Astrocyte (in vitro differentiated cells and primary cell): ENCODE results near the gene GAS6. TPM values are rescaled to one million over a fixed set of nuclear protein-coding genes. Genes with fewer than 3 reads are reported as not detected.
A peak's percentile ranks its signal among the peaks of the same experiment; 100 is the strongest.
"Not testable (repeated sequence)": the region's sequence is repeated elsewhere in the genome, so short reads cannot be mapped to it uniquely, and the experiment has no call there.

Source experiments
- DNase-seq: peaks from one replicate; pipeline ENCODE4 v3.0.0-alpha.2; 2010; ENCODE audit warnings: low read depth
- FAIRE-seq: peaks from 2 replicates; lab custom pipeline; 2011; peaks lifted over from hg19 to GRCh38; lab: Jason Lieb, UNC
- H2AFZ ChIP-seq: 2 replicates; pipeline ENCODE4 v1.6.0; 2012; ENCODE audit warnings: low read depth, low read length, inconsistent platforms
- H3K27ac ChIP-seq: 2 replicates; pipeline ENCODE4 v1.5.1; 2011; ENCODE audit warnings: low read depth, low read length, inconsistent platforms
- H3K27me3 ChIP-seq: 2 replicates; pipeline ENCODE4 v1.6.0; 2011; ENCODE audit warnings: low read length, inconsistent platforms; ENCODE audit not compliant: insufficient read depth
- H3K36me3 ChIP-seq: 2 replicates; pipeline ENCODE4 v1.5.1; 2011; ENCODE audit warnings: low read length, inconsistent platforms; ENCODE audit not compliant: insufficient read depth
- H3K4me1 ChIP-seq: 2 replicates; pipeline ENCODE4 v1.5.1; 2011; ENCODE audit warnings: low read length, inconsistent platforms; ENCODE audit not compliant: insufficient read depth
- H3K4me2 ChIP-seq: 2 replicates; pipeline ENCODE4 v1.6.0; 2012; ENCODE audit warnings: low read length, inconsistent platforms
- H3K4me3 ChIP-seq: 2 replicates; pipeline ENCODE4 v1.5.1; 2011; ENCODE audit warnings: low read depth, mild to moderate bottlenecking, low read length, inconsistent platforms; ENCODE audit not compliant: insufficient read depth
- H3K79me2 ChIP-seq: 2 replicates; pipeline ENCODE4 v1.6.0; 2012; ENCODE audit warnings: mild to moderate bottlenecking, low read length, inconsistent platforms; ENCODE audit not compliant: insufficient read depth
- H3K9ac ChIP-seq: 2 replicates; pipeline ENCODE4 v1.6.0; 2012; ENCODE audit warnings: mild to moderate bottlenecking, low read length, inconsistent platforms
- H3K9me3 ChIP-seq: 2 replicates; pipeline ENCODE4 v1.5.1; 2012; ENCODE audit warnings: low read depth, mild to moderate bottlenecking, low read length, inconsistent platforms; ENCODE audit not compliant: insufficient read depth
- H4K20me1 ChIP-seq: 2 replicates; pipeline ENCODE4 v1.6.0; 2012; ENCODE audit warnings: low read length, inconsistent platforms; ENCODE audit not compliant: insufficient read depth
- H3K27ac Mint-ChIP-seq: one replicate; pipeline ENCODE4 v1.8.0; 2021; ENCODE audit warnings: mild to moderate bottlenecking, mixed read lengths; ENCODE audit not compliant: unreplicated experiment
- H3K27me3 Mint-ChIP-seq: one replicate; pipeline ENCODE4 v1.8.0; 2021; ENCODE audit warnings: low read depth, mixed read lengths; ENCODE audit not compliant: unreplicated experiment
- H3K36me3 Mint-ChIP-seq: one replicate; pipeline ENCODE4 v1.8.0; 2021; ENCODE audit warnings: low read depth, mixed read lengths; ENCODE audit not compliant: unreplicated experiment
- H3K4me1 Mint-ChIP-seq: one replicate; pipeline ENCODE4 v1.8.0; 2021; ENCODE audit warnings: low read depth, mixed read lengths; ENCODE audit not compliant: unreplicated experiment
- H3K4me3 Mint-ChIP-seq: one replicate; pipeline ENCODE4 v1.8.0; 2021; ENCODE audit warnings: mild to moderate bottlenecking, moderate library complexity, mixed read lengths; ENCODE audit not compliant: unreplicated experiment
- H3K9me3 Mint-ChIP-seq: one replicate; pipeline ENCODE4 v1.8.0; 2021; ENCODE audit warnings: mild to moderate bottlenecking, mixed read lengths; ENCODE audit not compliant: unreplicated experiment
- EZH2 ChIP-seq: IDR thresholded peaks from 2 replicates; pipeline ENCODE4 v1.6.1; 2012; ENCODE audit warnings: mild to moderate bottlenecking, low read length, inconsistent platforms; ENCODE audit not compliant: insufficient read depth
- total RNA-seq: library from RNA; stranded (reverse); gene quantifications from 2 replicates; pipeline ENCODE4 v1.2.1, GENCODE V29; 2021
- TF ChIP-seq, protein P1 (sequence below): IDR thresholded peaks from 2 replicates; pipeline ENCODE4 v1.5.1; 2011; ENCODE audit warnings: low read depth, mild to moderate bottlenecking, inconsistent platforms, low read length, moderate library complexity; ENCODE audit not compliant: insufficient read depth

The GAS6 gene
- total RNA-seq, 1 donor from 2014 or later, result 287 TPM

DNA sequence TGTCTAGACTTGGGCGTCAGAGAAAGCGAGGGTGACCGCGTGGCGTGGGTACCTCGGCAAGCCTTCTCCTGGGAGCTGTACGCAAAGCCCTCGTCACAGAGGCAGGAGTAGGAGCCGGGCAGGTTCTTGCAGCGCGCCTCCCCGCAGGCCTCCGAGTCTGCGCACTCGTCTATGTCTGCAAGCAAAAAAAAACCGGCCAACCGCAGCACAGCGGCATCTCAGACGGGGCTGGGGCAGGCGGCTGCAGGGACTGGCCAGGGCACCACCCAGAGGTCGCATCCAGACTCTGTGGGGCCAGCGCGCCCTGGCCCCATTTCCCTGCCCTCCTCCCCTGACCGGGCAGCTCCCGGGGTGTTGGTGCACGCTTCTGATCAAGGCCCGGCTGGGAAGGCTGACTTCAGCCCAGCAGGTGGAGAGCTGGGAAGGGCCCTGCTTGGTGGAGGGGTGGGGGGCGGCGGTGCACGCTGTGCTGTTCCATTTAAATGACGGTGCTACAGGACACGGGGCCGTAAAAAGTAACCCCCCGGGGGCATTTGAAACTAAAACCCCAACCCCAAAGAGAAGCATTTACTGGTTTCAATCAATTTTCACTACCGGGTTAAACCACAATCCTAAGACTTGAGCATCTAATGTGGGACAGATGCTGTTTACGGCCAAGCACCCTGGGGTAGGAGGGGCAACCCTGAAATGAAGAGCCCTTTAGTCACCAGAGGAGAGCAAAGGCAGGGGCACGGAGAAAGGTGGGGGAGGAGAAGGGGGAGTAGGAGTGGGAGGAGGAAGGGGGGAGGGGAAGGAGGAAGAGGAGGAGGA is 28.2 kb downstream of the GAS6 start:
- H3K4me1 ChIP-seq, result peaks cover 37% of the 10 kb centered on the region
- H3K9me3 ChIP-seq, result no peaks in the 10 kb centered on the region
- no peak for TF ChIP-seq EZH2
- TF ChIP-seq, protein P1, sequence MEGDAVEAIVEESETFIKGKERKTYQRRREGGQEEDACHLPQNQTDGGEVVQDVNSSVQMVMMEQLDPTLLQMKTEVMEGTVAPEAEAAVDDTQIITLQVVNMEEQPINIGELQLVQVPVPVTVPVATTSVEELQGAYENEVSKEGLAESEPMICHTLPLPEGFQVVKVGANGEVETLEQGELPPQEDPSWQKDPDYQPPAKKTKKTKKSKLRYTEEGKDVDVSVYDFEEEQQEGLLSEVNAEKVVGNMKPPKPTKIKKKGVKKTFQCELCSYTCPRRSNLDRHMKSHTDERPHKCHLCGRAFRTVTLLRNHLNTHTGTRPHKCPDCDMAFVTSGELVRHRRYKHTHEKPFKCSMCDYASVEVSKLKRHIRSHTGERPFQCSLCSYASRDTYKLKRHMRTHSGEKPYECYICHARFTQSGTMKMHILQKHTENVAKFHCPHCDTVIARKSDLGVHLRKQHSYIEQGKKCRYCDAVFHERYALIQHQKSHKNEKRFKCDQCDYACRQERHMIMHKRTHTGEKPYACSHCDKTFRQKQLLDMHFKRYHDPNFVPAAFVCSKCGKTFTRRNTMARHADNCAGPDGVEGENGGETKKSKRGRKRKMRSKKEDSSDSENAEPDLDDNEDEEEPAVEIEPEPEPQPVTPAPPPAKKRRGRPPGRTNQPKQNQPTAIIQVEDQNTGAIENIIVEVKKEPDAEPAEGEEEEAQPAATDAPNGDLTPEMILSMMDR, result no peak
- H3K4me2 ChIP-seq, result peak overlapping the region; percentile 10
- Mint-ChIP-seq H3K4me1 (peaks cover 14% of the 10 kb centered on the region), H3K4me3 (no peak overlapping the region), H3K9me3 (no peaks in the 10 kb centered on the region), H3K27me3 (no peaks in the 10 kb centered on the region), H3K27ac (peak overlapping the region; percentile 69), H3K36me3 (peaks cover 7% of the 10 kb centered on the region)
- H4K20me1 ChIP-seq, result no peaks in the 10 kb centered on the region
- FAIRE-seq (no peak), DNase-seq (peak; percentile 55)
- H3K9ac ChIP-seq, result no peak overlapping the region
- H3K27me3 ChIP-seq, result no peaks in the 10 kb centered on the region
- peaks cover 20% of the 10 kb centered on the region for H3K79me2 ChIP-seq
- H3K4me3 ChIP-seq, result no peak overlapping the region
- H3K27ac ChIP-seq, result no peak overlapping the region
- H3K36me3 ChIP-seq, result peaks cover 4% of the 10 kb centered on the region
- no peak overlapping the region for H2AFZ ChIP-seq

DNA sequence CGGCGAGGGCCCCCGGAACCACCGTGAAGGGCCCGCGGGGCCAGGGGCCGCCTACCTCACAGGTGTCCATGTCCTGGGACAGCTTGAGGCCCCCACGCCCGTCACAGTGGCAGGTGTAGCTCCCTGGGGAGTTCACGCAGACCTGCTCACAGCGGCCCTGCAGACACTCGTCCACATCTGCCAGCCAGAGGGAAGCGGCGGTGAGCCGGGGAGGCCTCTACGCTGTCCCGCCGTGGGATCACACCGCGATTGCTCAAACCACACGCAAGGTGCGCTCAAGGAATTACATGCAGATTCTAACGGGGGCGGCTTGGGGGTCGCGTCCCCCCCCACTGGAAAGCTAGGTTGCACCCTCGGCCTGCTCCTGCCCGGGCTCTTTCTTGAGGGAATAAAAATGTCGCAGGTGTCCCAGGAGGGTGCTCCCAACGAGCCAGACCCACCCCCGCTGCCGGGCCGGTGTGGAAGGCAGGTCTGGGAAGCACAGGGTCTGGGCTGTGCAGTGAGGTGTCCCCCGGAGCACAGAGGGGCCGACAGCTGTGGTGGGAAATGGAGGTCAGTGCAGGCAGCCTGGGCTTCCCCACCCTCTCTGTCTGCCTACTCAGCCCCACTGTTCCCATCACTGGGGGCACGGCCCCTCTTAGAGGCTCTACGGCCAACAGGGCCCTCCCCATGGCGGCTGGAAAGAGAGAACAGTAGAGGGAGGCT is 29.2 kb downstream of the GAS6 start:
- Histone ChIP-seq H3K4me3 (no peak overlapping the region), H4K20me1 (peaks cover 5% of the 10 kb centered on the region), H3K79me2 (peaks cover 10% of the 10 kb centered on the region), H3K4me1 (peaks cover 28% of the 10 kb centered on the region), H3K9ac (no peak overlapping the region), H3K4me2 (no peak overlapping the region), H3K9me3 (no peaks in the 10 kb centered on the region), H3K36me3 (peaks cover 7% of the 10 kb centered on the region), H3K27me3 (no peaks in the 10 kb centered on the region), H3K27ac (no peak overlapping the region), H2AFZ (no peak overlapping the region)
- Mint-ChIP-seq H3K4me1 (peaks cover 14% of the 10 kb centered on the region), H3K27me3 (no peaks in the 10 kb centered on the region), H3K9me3 (no peaks in the 10 kb centered on the region), H3K36me3 (peaks cover 10% of the 10 kb centered on the region), H3K4me3 (no peak overlapping the region), H3K27ac (no peak overlapping the region)
- FAIRE-seq (no peak), DNase-seq (no peak)
- TF ChIP-seq EZH2, result no peak
- TF ChIP-seq, protein P1, result no peak

DNA sequence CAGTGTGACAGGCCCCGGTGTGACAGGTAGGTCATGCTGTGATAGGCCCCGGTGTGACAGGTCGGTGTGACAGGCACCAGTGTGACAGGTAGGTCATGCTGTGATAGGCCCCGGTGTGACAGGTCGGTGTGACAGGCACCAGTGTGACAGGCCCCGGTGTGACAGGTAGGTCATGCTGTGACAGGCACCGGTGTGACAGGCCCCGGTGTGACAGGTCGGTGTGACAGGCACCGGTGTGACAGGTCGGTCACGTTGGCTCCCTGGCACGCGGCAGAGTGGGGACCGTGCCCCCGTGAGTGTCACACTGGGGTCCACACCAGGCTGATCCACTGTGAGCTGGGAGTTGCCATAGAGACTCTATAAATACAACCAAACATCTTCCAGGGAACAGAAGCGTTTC is 29.9 kb downstream of the GAS6 start:
- H3K27ac ChIP-seq, H3K9me3 ChIP-seq, DNase-seq, H3K36me3 ChIP-seq, H3K9me3 Mint-ChIP-seq, H3K4me3 ChIP-seq, H3K27ac Mint-ChIP-seq, H3K9ac ChIP-seq, FAIRE-seq, H3K4me2 ChIP-seq, H3K27me3 ChIP-seq, H3K79me2 ChIP-seq, H3K27me3 Mint-ChIP-seq, H2AFZ ChIP-seq, H3K4me3 Mint-ChIP-seq: not testable (repeated sequence)
- H3K4me1 ChIP-seq, result peaks cover 22% of the 10 kb centered on the region
- Mint-ChIP-seq H3K4me1 (peaks cover 14% of the 10 kb centered on the region), H3K36me3 (peaks cover 10% of the 10 kb centered on the region)
- H4K20me1 ChIP-seq, result peaks cover 10% of the 10 kb centered on the region
